Hepatocyte (in vitro differentiated cells): ENCODE results near the gene KRTAP5-2.

Source experiments
- CTCF ChIP-seq: fragments of 200-600 bp; sonication (generic); IDR thresholded peaks from 2 replicates; pipeline ENCODE4 v1.5.1; 2016; ENCODE audit warnings: antibody characterized with exemption, mild to moderate bottlenecking; ENCODE audit not compliant: poor library complexity
- EZH2 ChIP-seq: fragments of 200-600 bp; sonication (generic); IDR thresholded peaks from 2 replicates; pipeline ENCODE4 v1.6.1; 2016; ENCODE audit warnings: antibody characterized with exemption, mild to moderate bottlenecking, borderline replicate concordance
- EZH2phosphoT487 ChIP-seq: fragments of 200-600 bp; sonication (generic); IDR thresholded peaks from one replicate; pipeline ENCODE4 v1.6.1; 2018; ENCODE audit warnings: antibody characterized with exemption, mild to moderate bottlenecking, low read depth, moderate library complexity; ENCODE audit not compliant: unreplicated experiment, severe bottlenecking

GRCh38 chr11:1592628-1593027, 5.5 kb downstream of the KRTAP5-2 start:
- TF ChIP-seq CTCF (no peak), EZH2 (no peak), EZH2phosphoT487 (no peak)
